Tibial nerve (tissue), 3 donors: Measurements from ENCODE around the gene TP53I3.

Source experiments
- POLR2A ChIP-seq, 2 donors: fragments of 450-650 bp; IDR thresholded peaks; one replicate each; pipeline ENCODE4 v1.6.1; 2017; ENCODE audit warnings: antibody characterized with exemption in 2 of 2, mild to moderate bottlenecking in 2 of 2, moderate library complexity in 2 of 2
- TF ChIP-seq, protein P1 (sequence below), 5 experiments: fragments of 200-600 bp in 3 of 5; fragments of 450-650 bp in 2 of 5; sonication (generic) in 3 of 5; IDR thresholded peaks; one replicate each; pipeline ENCODE4 v1.5.1; 2016 to 2019; ENCODE audit warnings: antibody characterized with exemption in 5 of 5, mild to moderate bottlenecking in 3 of 5, moderate library complexity in 2 of 5

DNA sequence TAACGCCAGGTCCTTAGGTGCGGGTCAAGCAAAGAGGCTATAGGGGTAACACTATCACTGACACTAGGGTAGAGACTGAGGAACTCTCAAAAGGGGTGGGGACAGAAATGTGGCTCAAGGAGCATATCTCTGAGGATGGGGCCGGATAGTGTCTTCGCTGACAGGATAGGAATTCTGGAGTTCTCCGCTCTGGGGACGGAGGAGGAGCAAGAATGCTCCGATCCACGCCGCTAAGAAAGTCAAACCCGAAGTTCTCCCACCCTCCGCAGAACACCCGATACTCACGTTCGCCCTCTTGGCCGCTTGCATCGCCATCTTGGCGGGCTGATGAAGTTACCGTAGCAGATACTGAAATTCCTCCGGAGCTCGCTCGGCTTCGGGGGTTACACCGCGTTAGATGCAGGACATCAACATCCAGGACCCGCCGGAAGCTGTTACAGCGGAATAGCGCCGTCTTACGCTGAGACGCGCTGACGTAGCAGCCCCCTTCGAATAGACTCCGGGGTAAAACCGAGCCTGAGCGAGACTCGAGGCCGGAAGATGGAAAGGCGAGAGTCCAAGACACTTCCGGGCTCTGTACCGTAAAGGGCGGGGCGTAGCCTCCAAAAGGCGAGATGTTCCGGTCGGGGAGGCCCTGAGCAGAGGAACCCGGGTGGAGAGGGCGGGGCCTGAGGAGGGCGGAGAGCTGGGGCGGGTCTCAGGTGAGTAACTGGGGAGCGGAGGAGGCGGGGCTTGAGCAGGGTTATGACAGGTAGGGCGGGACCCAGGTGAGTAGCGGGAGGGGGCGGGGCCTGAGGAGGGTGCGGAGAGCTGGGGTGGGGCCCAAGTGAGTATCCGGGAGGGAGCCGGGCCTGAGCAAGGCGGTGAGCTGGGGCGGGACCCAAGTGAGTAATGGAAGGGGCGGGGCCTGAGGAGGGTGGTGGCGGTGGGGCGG is 8.5 kb downstream of the TP53I3 start, which contains the start of gene SF3B6:
- TF ChIP-seq, protein P1, sequence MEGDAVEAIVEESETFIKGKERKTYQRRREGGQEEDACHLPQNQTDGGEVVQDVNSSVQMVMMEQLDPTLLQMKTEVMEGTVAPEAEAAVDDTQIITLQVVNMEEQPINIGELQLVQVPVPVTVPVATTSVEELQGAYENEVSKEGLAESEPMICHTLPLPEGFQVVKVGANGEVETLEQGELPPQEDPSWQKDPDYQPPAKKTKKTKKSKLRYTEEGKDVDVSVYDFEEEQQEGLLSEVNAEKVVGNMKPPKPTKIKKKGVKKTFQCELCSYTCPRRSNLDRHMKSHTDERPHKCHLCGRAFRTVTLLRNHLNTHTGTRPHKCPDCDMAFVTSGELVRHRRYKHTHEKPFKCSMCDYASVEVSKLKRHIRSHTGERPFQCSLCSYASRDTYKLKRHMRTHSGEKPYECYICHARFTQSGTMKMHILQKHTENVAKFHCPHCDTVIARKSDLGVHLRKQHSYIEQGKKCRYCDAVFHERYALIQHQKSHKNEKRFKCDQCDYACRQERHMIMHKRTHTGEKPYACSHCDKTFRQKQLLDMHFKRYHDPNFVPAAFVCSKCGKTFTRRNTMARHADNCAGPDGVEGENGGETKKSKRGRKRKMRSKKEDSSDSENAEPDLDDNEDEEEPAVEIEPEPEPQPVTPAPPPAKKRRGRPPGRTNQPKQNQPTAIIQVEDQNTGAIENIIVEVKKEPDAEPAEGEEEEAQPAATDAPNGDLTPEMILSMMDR (IDR thresholded peaks at IDR 0.05) = peak in 2 of 5 experiments; percentile 39 to 43
- TF ChIP-seq POLR2A (IDR thresholded peaks at IDR 0.05) = peak; percentile 54 to 78
